ENCODE data around the gene TPCN1. TPM values are rescaled to one million over a fixed set of nuclear protein-coding genes. Genes with fewer than 3 reads are reported as not detected.

Gene TPCN1
- total and polyA plus RNA-seq, 2 of the 13 experiments (the other 11 are each of a cell fraction or from before 2014, with no cell fraction given): 8.0 to 26.8 TPM

DNA sequence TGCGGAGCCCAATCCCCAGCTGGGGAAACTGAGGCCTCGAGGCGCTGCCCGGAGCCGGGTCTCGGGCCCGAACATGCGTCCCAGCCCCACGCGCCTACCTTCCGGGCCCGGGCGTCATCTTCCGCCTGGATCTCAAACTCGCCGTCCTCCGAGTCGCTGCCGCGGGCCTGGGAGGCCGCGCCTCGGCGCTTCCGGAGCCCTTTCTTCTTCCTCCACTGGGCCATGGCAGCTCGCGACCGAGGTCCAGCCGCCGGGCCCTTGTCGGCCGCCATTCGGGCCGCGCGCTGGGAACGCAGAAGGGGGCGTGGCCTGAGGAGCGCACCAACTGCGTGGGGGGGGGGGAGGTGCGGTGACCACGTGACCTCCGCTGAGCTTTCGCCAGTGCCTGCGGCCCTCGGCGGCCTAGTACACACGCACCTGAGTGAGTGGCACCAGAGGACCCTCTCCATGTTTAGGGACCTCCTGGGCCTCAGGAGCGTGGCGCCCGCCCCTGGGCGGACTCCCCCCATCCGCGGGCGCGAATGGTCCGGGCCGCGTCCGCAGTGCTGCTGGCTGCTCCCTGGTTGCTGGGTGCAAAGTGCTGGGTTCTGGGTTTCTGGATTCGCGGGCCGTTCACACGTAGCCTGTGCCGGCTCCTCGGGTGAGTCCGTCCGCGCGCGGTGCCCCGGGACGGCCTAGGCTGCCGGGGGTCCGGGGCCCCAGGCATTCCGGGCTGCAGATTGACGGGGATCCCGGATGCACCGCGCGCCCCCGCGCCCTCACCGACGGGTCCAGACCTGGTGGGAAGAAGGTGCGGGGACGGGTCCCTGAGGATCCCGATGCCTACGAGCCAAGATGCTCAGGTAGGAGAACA is 35.9 kb upstream of the TPCN1 start, which contains the start of the genes DDX54 and RITA1 (continued):
- TF ChIP-seq, protein P1, sequence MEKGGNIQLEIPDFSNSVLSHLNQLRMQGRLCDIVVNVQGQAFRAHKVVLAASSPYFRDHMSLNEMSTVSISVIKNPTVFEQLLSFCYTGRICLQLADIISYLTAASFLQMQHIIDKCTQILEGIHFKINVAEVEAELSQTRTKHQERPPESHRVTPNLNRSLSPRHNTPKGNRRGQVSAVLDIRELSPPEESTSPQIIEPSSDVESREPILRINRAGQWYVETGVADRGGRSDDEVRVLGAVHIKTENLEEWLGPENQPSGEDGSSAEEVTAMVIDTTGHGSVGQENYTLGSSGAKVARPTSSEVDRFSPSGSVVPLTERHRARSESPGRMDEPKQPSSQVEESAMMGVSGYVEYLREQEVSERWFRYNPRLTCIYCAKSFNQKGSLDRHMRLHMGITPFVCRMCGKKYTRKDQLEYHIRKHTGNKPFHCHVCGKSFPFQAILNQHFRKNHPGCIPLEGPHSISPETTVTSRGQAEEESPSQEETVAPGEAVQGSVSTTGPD (CRISPR knock-in tag; IDR thresholded peaks at IDR 0.05): no peak
- 0 out of 2 replicates have a peak, but pooled peaks have one; percentile 44 for TF ChIP-seq PAWR (CRISPR knock-in tag; IDR thresholded peaks at IDR 0.05; ENCODE audit: borderline replicate concordance)
- TF ChIP-seq RXRA (CRISPR knock-in tag; IDR thresholded peaks at IDR 0.05): peak; percentile 46; the same call in 1 of the 2 replicates
- peak; percentile 11; the same call in 1 of the 2 replicates for TF ChIP-seq DPF2 (CRISPR knock-in tag; IDR thresholded peaks at IDR 0.05; ENCODE audit: borderline replicate concordance, low read depth)
- no peak for TF ChIP-seq NCOA2 (CRISPR knock-in tag; IDR thresholded peaks at IDR 0.05)
- TF ChIP-seq, protein P2, sequence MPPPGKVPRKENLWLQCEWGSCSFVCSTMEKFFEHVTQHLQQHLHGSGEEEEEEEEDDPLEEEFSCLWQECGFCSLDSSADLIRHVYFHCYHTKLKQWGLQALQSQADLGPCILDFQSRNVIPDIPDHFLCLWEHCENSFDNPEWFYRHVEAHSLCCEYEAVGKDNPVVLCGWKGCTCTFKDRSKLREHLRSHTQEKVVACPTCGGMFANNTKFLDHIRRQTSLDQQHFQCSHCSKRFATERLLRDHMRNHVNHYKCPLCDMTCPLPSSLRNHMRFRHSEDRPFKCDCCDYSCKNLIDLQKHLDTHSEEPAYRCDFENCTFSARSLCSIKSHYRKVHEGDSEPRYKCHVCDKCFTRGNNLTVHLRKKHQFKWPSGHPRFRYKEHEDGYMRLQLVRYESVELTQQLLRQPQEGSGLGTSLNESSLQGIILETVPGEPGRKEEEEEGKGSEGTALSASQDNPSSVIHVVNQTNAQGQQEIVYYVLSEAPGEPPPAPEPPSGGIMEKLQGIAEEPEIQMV (CRISPR knock-in tag; IDR thresholded peaks at IDR 0.05; ENCODE audit: low read depth): peak; percentile 90
- no peak for TF ChIP-seq ZNF251 (CRISPR knock-in tag; IDR thresholded peaks at IDR 0.05)
- TF ChIP-seq POLR2AphosphoS2 (IDR thresholded peaks at IDR 0.05; ENCODE audit: low read depth, low read length): no peak
- TF ChIP-seq CBX5 (CRISPR knock-in tag; IDR thresholded peaks at IDR 0.05; ENCODE audit: borderline replicate concordance): no peak; the same call in 1 of the 2 replicates
- TF ChIP-seq ZSCAN12 (CRISPR knock-in tag; IDR thresholded peaks at IDR 0.05): peak; percentile 94
- TF ChIP-seq, protein P3, sequence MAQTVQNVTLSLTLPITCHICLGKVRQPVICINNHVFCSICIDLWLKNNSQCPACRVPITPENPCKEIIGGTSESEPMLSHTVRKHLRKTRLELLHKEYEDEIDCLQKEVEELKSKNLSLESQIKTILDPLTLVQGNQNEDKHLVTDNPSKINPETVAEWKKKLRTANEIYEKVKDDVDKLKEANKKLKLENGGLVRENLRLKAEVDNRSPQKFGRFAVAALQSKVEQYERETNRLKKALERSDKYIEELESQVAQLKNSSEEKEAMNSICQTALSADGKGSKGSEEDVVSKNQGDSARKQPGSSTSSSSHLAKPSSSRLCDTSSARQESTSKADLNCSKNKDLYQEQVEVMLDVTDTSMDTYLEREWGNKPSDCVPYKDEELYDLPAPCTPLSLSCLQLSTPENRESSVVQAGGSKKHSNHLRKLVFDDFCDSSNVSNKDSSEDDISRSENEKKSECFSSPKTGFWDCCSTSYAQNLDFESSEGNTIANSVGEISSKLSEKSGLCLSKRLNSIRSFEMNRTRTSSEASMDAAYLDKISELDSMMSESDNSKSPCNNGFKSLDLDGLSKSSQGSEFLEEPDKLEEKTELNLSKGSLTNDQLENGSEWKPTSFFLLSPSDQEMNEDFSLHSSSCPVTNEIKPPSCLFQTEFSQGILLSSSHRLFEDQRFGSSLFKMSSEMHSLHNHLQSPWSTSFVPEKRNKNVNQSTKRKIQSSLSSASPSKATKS (CRISPR knock-in tag; IDR thresholded peaks at IDR 0.05): peak; percentile 92
- peak; percentile 86; the same call in 1 of the 2 replicates for TF ChIP-seq ZNF556 (CRISPR knock-in tag; IDR thresholded peaks at IDR 0.05; ENCODE audit: borderline replicate concordance)
- TF ChIP-seq, protein P4, sequence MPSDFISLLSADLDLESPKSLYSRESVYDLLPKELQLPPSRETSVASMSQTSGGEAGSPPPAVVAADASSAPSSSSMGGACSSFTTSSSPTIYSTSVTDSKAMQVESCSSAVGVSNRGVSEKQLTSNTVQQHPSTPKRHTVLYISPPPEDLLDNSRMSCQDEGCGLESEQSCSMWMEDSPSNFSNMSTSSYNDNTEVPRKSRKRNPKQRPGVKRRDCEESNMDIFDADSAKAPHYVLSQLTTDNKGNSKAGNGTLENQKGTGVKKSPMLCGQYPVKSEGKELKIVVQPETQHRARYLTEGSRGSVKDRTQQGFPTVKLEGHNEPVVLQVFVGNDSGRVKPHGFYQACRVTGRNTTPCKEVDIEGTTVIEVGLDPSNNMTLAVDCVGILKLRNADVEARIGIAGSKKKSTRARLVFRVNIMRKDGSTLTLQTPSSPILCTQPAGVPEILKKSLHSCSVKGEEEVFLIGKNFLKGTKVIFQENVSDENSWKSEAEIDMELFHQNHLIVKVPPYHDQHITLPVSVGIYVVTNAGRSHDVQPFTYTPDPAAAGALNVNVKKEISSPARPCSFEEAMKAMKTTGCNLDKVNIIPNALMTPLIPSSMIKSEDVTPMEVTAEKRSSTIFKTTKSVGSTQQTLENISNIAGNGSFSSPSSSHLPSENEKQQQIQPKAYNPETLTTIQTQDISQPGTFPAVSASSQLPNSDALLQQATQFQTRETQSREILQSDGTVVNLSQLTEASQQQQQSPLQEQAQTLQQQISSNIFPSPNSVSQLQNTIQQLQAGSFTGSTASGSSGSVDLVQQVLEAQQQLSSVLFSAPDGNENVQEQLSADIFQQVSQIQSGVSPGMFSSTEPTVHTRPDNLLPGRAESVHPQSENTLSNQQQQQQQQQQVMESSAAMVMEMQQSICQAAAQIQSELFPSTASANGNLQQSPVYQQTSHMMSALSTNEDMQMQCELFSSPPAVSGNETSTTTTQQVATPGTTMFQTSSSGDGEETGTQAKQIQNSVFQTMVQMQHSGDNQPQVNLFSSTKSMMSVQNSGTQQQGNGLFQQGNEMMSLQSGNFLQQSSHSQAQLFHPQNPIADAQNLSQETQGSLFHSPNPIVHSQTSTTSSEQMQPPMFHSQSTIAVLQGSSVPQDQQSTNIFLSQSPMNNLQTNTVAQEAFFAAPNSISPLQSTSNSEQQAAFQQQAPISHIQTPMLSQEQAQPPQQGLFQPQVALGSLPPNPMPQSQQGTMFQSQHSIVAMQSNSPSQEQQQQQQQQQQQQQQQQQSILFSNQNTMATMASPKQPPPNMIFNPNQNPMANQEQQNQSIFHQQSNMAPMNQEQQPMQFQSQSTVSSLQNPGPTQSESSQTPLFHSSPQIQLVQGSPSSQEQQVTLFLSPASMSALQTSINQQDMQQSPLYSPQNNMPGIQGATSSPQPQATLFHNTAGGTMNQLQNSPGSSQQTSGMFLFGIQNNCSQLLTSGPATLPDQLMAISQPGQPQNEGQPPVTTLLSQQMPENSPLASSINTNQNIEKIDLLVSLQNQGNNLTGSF (CRISPR knock-in tag; IDR thresholded peaks at IDR 0.05): peak; percentile 63; the same call in 1 of the 2 replicates
- TF ChIP-seq HOXA5 (CRISPR knock-in tag; IDR thresholded peaks at IDR 0.05): 0 out of 2 replicates have a peak, but pooled peaks have one; percentile 18
- TF ChIP-seq, protein P5, sequence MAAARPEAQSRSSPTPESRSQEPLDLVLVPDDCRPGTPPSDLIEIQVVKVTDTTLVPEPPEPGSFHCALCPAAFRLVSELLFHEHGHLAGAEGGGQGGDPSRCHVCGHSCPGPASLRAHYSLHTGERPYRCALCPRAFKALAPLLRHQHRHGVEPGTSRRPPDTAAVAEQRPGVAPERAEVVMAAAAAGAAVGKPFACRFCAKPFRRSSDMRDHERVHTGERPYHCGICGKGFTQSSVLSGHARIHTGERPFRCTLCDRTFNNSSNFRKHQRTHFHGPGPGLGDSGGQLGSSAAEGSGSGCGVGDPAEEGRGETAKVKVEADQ (CRISPR knock-in tag; IDR thresholded peaks at IDR 0.05; ENCODE audit: borderline replicate concordance): no peak
- peak; percentile 78 for TF ChIP-seq ZMYM4 (CRISPR knock-in tag; IDR thresholded peaks at IDR 0.05)
- no peak for TF ChIP-seq SETDB1 (CRISPR knock-in tag; IDR thresholded peaks at IDR 0.05; ENCODE audit: borderline replicate concordance)
